SU-DHL-6 (cell line): ENCODE measurements around the gene CLPTM1L.

Source experiments
- EZH2phosphoT487 ChIP-seq: fragments of 200-600 bp; sonication (generic), shearing (Covaris generic); conservative IDR thresholded peaks from 2 replicates; pipeline ENCODE4 v1.6.1; 2018; ENCODE audit warnings: mild to moderate bottlenecking, antibody characterized with exemption, low read length, moderate library complexity, mixed read lengths
- TF ChIP-seq, protein P1 (sequence below): fragments of 200-600 bp; sonication (generic); IDR thresholded peaks from one replicate; pipeline ENCODE4 v1.5.1; 2017; ENCODE audit warnings: antibody characterized with exemption, mild to moderate bottlenecking, low read length, moderate library complexity; ENCODE audit not compliant: insufficient read depth, poor library complexity, severe bottlenecking

DNA sequence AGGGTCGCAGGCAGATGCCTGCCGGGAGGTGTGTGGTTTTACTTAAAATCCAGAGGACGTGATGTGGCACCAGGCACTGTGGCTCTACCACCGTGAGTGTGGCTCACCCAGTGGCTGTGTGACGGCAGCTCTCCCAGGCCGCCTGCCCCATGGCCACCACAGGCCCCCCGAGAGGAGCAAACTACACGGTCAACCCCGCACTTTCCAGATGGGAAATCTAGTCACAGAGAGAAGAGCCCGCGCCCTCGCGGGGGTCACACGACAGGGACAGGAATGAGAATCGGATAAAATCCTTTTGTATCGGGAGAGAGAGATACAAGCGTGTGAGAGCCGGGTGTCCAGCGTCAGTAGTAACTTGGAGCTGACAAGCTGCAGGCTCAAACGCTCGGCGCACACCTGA lies 74.5 kb downstream of the CLPTM1L start:
- TF ChIP-seq, protein P1, sequence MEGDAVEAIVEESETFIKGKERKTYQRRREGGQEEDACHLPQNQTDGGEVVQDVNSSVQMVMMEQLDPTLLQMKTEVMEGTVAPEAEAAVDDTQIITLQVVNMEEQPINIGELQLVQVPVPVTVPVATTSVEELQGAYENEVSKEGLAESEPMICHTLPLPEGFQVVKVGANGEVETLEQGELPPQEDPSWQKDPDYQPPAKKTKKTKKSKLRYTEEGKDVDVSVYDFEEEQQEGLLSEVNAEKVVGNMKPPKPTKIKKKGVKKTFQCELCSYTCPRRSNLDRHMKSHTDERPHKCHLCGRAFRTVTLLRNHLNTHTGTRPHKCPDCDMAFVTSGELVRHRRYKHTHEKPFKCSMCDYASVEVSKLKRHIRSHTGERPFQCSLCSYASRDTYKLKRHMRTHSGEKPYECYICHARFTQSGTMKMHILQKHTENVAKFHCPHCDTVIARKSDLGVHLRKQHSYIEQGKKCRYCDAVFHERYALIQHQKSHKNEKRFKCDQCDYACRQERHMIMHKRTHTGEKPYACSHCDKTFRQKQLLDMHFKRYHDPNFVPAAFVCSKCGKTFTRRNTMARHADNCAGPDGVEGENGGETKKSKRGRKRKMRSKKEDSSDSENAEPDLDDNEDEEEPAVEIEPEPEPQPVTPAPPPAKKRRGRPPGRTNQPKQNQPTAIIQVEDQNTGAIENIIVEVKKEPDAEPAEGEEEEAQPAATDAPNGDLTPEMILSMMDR, result no peak
- no peak for TF ChIP-seq EZH2phosphoT487
